HG03064 (cell line): ENCODE results near the gene SUFU.

Experiments
- ATAC-seq: cut with Tn5 transposase; IDR thresholded peaks from one replicate; pipeline ENCODE4 v1.9.1; 2021; ENCODE audit warnings: low read depth; ENCODE audit not compliant: unreplicated experiment

The SUFU gene

GRCh38 chr10:102588875-102589274, 85.1 kb downstream of the SUFU start:
- no peak for ATAC-seq

GRCh38 chr10:102593074-102593803, 89.5 kb downstream of the SUFU start:
- ATAC-seq, result no peak

- no peak for ATAC-seq
Measured at GRCh38 chr10:102593804-102594079, 90.0 kb downstream of the SUFU start.

- ATAC-seq, result no peak
Measured at GRCh38 chr10:102595293-102595692, 91.5 kb downstream of the SUFU start.

GRCh38 chr10:102595897-102596296, 92.1 kb downstream of the SUFU start:
- ATAC-seq, result no peak

GRCh38 chr10:102596506-102596971, 92.8 kb downstream of the SUFU start:
- no peak for ATAC-seq

GRCh38 chr10:102597131-102597991, 93.6 kb downstream of the SUFU start:
- no peak for ATAC-seq

GRCh38 chr10:102598243-102598642, 94.5 kb downstream of the SUFU start:
- ATAC-seq, result no peak

- ATAC-seq, result no peak
Measured at GRCh38 chr10:102599565-102600327, 96.0 kb downstream of the SUFU start.

GRCh38 chr10:102600816-102601215, 97.0 kb downstream of the SUFU start:
- no peak for ATAC-seq

- ATAC-seq, result no peak
Measured at GRCh38 chr10:102601639-102602038, 97.9 kb downstream of the SUFU start.

GRCh38 chr10:102602272-102603045, 98.7 kb downstream of the SUFU start:
- ATAC-seq, result no peak

GRCh38 chr10:102603946-102604345, 100.2 kb downstream of the SUFU start:
- no peak for ATAC-seq

GRCh38 chr10:102604439-102604841, 100.7 kb downstream of the SUFU start:
- no peak for ATAC-seq

GRCh38 chr10:102605712-102606111, 101.9 kb downstream of the SUFU start:
- no peak for ATAC-seq

GRCh38 chr10:102608487-102608886, 104.7 kb downstream of the SUFU start:
- no peak for ATAC-seq

GRCh38 chr10:102610441-102610887, 106.7 kb downstream of the SUFU start:
- ATAC-seq, result no peak

GRCh38 chr10:102611514-102612087, 107.8 kb downstream of the SUFU start:
- ATAC-seq, result no peak

- ATAC-seq, result no peak
Measured at GRCh38 chr10:102612964-102613275, 109.1 kb downstream of the SUFU start.

- ATAC-seq, result no peak
Measured at GRCh38 chr10:102613286-102613685, 109.5 kb downstream of the SUFU start.
